Pancreas (tissue), 10 donors: ENCODE measurements around the gene KLHL26. TPM values are rescaled to one million over a fixed set of nuclear protein-coding genes. Genes with fewer than 3 reads are reported as not detected.

ENCODE experiments used
- ATAC-seq, 4 donors: fragments of 200-7000 bp; cut with Tn5 transposase; one replicate each; pipeline versions ENCODE4 v1.8.0 to v1.9.1; 2020; ENCODE audit warnings: mild to moderate bottlenecking in 4 of 4, moderate library complexity in 4 of 4
- DNase-seq, 6 donors: peaks; one replicate each; pipeline ENCODE4 v3.0.0-alpha.2; 2020
- FAIRE-seq: peaks from 2 replicates; lab custom pipeline; 2012; peaks lifted over from hg19 to GRCh38; lab: Jason Lieb, UNC
- H3K27ac ChIP-seq, 4 donors: fragments of 200-600 bp; sonication (generic); 1 replicate in 3 of 4; 2 replicates in 1 of 4; pipeline versions ENCODE4 v1.5.0 to v1.8.0; 2020
- H3K27me3 ChIP-seq, 4 donors: fragments of 200-600 bp; one replicate each; pipeline ENCODE4 v1.8.0; 2021
- H3K36me3 ChIP-seq, 3 donors: fragments of 200-600 bp; sonication (generic) in 1 of 3; one replicate each; pipeline versions ENCODE4 v1.5.0 to v1.8.0; 2020 to 2021
- H3K4me1 ChIP-seq, 3 donors: fragments of 200-600 bp; one replicate each; pipeline ENCODE4 v1.8.0; 2021
- H3K4me3 ChIP-seq, 4 donors: fragments of 200-600 bp; sonication (generic) in 2 of 4; one replicate each; pipeline versions ENCODE4 v1.5.0 to v1.8.0; 2020 to 2021
- H3K9me3 ChIP-seq, 4 donors: fragments of 200-600 bp; one replicate each; pipeline ENCODE4 v1.8.0; 2021
- CTCF ChIP-seq, 4 donors: fragments of 200-600 bp; sonication (generic) in 3 of 4; IDR thresholded peaks; one replicate each; pipeline versions ENCODE4 v1.5.0 to v1.8.0; 2021; ENCODE audit warnings: antibody characterized with exemption in 4 of 4
- WGBS, 2 donors: extraction: QIAGEN DNeasy Blood & Tissue Kit; methylation state at CpG; one replicate each; pipeline ENCODE4 v1.1.7; 2013; 5-methylcytosine and 5-hydroxymethylcytosine counted together
- intact Hi-C, 3 donors: fragments of 100-400 bp; cut with DNase I; formaldehyde crosslinking; loops; one replicate each; pipeline versions ENCODE4 v1.11.1 to v1.14.2; 2022
- polyA plus RNA-seq, 2 donors: library from polyadenylated mRNA; stranded (reverse); fragments of 200-250 nt; gene quantifications; one replicate each; pipeline ENCODE4 v1.2.3, GENCODE V29; 2013
- total RNA-seq, 6 donors: library from RNA; stranded (reverse); fragmentation: NEBNext Ultra II Directional in 4 of 6; extraction: Animal tissue kit (Norgen Biotek cat#: 25700) in 4 of 6; gene quantifications; one replicate each; pipeline versions ENCODE4 v1.2.1 to v1.2.4, GENCODE V29; 2021 to 2023
- donor health status: healthy with polysubstance abuse.
- donor health status: DM: no; HTN: no; CAD: no; lungs with moderate emphysema.
- donor health status: DM: no; HTN: no; CAD: no.
- donor health status: control.
- donor health status: control.
- donor health status: Bipolar disorder and iron deficiency.
- donor health status: DM: yes; HTN: yes; CAD: no.
- donor health status: DM: no; HTN: no; CAD: no.
- donor health status: DM: no; HTN: no; CAD: no.
- donor health status: DM: yes; HTN: yes; CAD: no.

The KLHL26 gene
- total and polyA plus RNA-seq, 8 donors, result 3.2 to 7.8 (median 5.0) TPM

DNA sequence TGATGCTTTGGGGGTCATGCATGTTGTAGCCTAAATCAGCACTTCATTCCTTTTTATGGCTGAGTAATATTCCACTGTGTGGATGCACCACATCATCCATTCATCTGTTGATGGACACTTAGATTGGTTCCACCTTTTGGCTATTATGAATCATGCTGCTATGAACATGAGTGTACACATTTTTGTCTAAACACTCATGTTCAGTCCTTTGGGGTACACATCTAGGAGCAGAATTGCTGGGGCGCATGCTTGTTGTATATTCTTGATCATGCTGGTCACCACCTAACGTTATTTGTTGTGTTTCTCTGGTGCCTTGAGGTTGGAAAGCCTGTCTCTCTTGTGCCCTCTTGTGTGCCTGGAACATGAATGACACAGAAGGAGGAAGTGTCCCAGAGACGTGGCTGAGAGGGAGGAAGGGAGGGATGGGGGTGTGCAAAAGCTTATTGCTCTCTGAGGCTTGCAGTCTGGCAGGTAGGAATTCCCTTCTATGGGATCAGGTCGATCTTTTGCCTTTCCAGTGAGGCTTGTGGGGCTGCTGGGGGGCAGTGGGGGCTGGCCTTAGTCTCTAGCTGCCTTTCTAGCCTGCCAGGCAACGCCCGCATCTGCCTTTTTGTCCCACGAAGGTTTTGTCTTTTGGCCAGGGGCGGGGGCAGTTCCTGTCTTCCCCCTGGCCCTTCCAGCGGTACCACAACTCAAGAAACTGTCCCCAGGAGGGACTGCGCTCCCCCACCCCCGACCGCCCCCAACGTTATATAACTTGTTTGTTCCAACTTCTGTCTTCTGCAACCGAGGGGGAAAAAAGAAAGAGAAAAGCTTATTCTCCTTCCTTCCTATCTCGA lies 7.6 kb downstream of the KLHL26 start:
- FAIRE-seq (no peak), DNase-seq (peak in 1 of 6 donors; percentile 20), ATAC-seq (peak in 3 of 4 donors; percentile 27 to 81 (median 70))
- intact Hi-C loops, result no loop called here
- no peak for TF ChIP-seq CTCF (IDR thresholded peaks at IDR 0.05)
- no peak overlapping the region for H3K27ac ChIP-seq
- H3K36me3 ChIP-seq, result no peaks in the 10 kb centered on the region
- H3K27me3 ChIP-seq, result no peaks in the 10 kb centered on the region
- no peak overlapping the region for H3K4me3 ChIP-seq
- 69 to 74% methylated on average over 15 of the region's 15 CpGs for WGBS, 2 donors
- H3K4me1 ChIP-seq, result no peaks in the 10 kb centered on the region
- H3K9me3 ChIP-seq, result no peaks in the 10 kb centered on the region

DNA sequence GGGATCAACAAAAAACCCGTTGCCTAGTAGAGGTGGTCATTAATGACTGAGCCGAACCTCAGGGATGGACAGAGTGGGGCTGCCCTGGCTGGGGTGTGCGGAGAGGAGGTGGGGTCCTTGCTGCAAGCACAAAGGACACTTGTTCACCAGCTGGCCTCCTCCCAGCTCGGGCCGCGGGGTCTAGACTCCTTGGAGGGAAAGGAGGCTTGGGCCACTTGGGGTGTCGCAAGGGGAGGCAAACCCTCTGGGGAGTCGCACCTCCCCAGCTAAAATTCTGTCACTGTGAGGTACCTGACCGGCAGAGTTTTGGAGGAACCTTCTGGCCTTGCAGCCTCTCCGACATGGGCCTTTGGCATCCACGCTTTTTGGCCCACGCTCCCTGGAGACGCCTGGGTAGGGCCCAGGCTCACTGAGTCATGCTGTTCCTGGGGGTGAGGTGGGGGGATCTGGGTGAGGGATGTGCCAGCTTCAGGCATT lies 8.2 kb downstream of the KLHL26 start:
- WGBS, 2 donors, result 84 to 89% methylated on average over 13 of the region's 13 CpGs

GRCh38 chr19:18646535-18647370 lies 9.9 kb downstream of the KLHL26 start:
- 88 to 90% methylated on average over 34 of the region's 34 CpGs for WGBS, 2 donors
- peak in 1 of 6 donors; percentile 42 for DNase-seq
- intact Hi-C loops, result no loop called here
- no peaks in the 10 kb centered on the region for H3K27me3 ChIP-seq
- no peak overlapping the region for H3K4me3 ChIP-seq
- FAIRE-seq, result no peak
- no peaks in the 10 kb centered on the region for H3K9me3 ChIP-seq
- no peak for TF ChIP-seq CTCF (IDR thresholded peaks at IDR 0.05)
- no peaks in the 10 kb centered on the region for H3K36me3 ChIP-seq
- ATAC-seq, result no peak
- H3K4me1 ChIP-seq, result no peaks in the 10 kb centered on the region
- no peak overlapping the region for H3K27ac ChIP-seq

More for the DNA sequence above, 8.2 kb downstream of the KLHL26 start:
- Histone ChIP-seq H3K36me3 (no peaks in the 10 kb centered on the region), H3K9me3 (no peaks in the 10 kb centered on the region), H3K4me3 (no peak overlapping the region), H3K27me3 (no peaks in the 10 kb centered on the region), H3K4me1 (no peaks in the 10 kb centered on the region), H3K27ac (no peak overlapping the region)
- peak in 1 of 6 donors; percentile 55 for DNase-seq
- intact Hi-C loops, result no loop called here
- FAIRE-seq, result no peak
- TF ChIP-seq CTCF (IDR thresholded peaks at IDR 0.05), result no peak
- peak in 1 of 4 donors; percentile 21 for ATAC-seq

DNA sequence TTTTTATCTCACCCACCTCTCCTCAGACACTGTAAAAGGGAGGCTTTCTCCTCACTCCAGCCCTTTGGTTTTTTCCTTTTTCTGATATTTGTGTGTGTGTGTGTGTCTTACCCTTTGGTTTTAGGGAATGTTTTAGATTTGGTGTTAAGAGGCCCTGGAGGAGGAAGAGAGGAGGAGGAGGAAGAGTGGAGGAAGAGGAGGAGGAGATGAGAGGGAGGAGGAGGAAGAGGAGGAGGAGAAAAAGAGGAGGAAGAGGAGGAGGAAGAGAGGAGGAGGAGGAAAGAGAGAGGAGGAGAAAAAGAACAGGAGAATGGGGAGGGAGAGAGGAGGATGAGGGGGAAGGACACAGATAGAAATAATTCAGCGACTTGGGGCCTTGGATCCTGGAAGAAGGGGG lies 10.5 kb downstream of the KLHL26 start:
- Histone ChIP-seq H3K9me3 (no peaks in the 10 kb centered on the region), H3K4me3 (no peak overlapping the region), H3K4me1 (no peaks in the 10 kb centered on the region), H3K27me3 (no peaks in the 10 kb centered on the region), H3K36me3 (no peaks in the 10 kb centered on the region), H3K27ac (no peak overlapping the region)
- no peak for ATAC-seq
- WGBS, 2 donors, result 92 to 100% methylated on average over 1 of the region's 1 CpG
- no peak for FAIRE-seq
- TF ChIP-seq CTCF (IDR thresholded peaks at IDR 0.05), result no peak
- intact Hi-C loops, result no loop called here
- no peak for DNase-seq
